22Rv1 (cell line): Measurements from ENCODE around the gene FADS1.

Experiments used
- H3K27ac ChIP-seq: fragments of 450-650 bp; 2 replicates; pipeline ENCODE4 v1.5.1; 2017
- CTCF ChIP-seq: fragments of 450-650 bp; IDR thresholded peaks from 2 replicates; pipeline ENCODE4 v1.5.1; 2017; ENCODE audit warnings: mild to moderate bottlenecking
- ZFX ChIP-seq: fragments of 450-650 bp; IDR thresholded peaks from 2 replicates; pipeline ENCODE4 v1.6.1; 2017; ENCODE audit warnings: antibody characterized with exemption, borderline replicate concordance

The FADS1 gene

GRCh38 chr11:61753672-61754071 is 63.1 kb downstream of the FADS1 start:
- TF ChIP-seq ZFX (no peak), CTCF (no peak)
- H3K27ac ChIP-seq, result peak overlapping the region; percentile 91; the same call in 1 of the 2 replicates

GRCh38 chr11:61752925-61753521 is 63.8 kb downstream of the FADS1 start:
- H3K27ac ChIP-seq, result peak overlapping the region; percentile 91

GRCh38 chr11:61752117-61752924 is 64.5 kb downstream of the FADS1 start, which contains the start of gene MYRF:
Gene MYRF (plus strand): TSS chr11:61752636. CDS start chr11:61752745, 109 bp downstream.
- TF ChIP-seq CTCF, result peak; percentile 99
- no peak for TF ChIP-seq ZFX
- peak within 1 kb of the TSS; percentile 91 for H3K27ac ChIP-seq

More at GRCh38 chr11:61752925-61753521, 63.8 kb downstream of the FADS1 start:
- TF ChIP-seq ZFX (no peak), CTCF (no peak)

GRCh38 chr11:61751384-61751783 is 65.4 kb downstream of the FADS1 start:
- no peak overlapping the region for H3K27ac ChIP-seq
- no peak for TF ChIP-seq ZFX
- TF ChIP-seq CTCF, result no peak

- no peak overlapping the region for H3K27ac ChIP-seq
- TF ChIP-seq ZFX (no peak), CTCF (no peak)
These were observed 66.1 kb downstream of the FADS1 start for GRCh38 chr11:61750631-61751273.
